ENCODE data around the gene DDX18.

The DDX18 gene

GRCh38 chr2:117814417-117815264, at the start of gene DDX18:
Gene DDX18 (plus strand): TSS chr2:117814691. CDS start chr2:117814778, 87 bp downstream.
- Histone ChIP-seq H3K27me3 (replicated peaks; ENCODE audit: control insufficient read depth, insufficient read depth, low read length) (no peaks in the 10 kb centered on the region), H3K36me3 (ENCODE audit: control insufficient read depth, insufficient read depth, low read length) (peaks cover 2% of the 10 kb centered on the region), H3K4me3 (replicated peaks; ENCODE audit: low read depth, low read length) (peak within 1 kb of the TSS; percentile 97)
- DNase-seq (ENCODE audit: extremely low read depth, insufficient read length), result peak; percentile 92
- peak; percentile 100 for TF ChIP-seq CTCF (IDR thresholded peaks at IDR 0.05; ENCODE audit: insufficient read depth, low read length, poor library complexity, severe bottlenecking)

GRCh38 chr2:117770730-117771129, 43.8 kb upstream of the DDX18 start:
- no peak for TF ChIP-seq CTCF (IDR thresholded peaks at IDR 0.05; ENCODE audit: insufficient read depth, low read length, poor library complexity, severe bottlenecking)
- H3K4me3 ChIP-seq (replicated peaks; ENCODE audit: low read depth, low read length), result no peak overlapping the region
- no peak for DNase-seq (ENCODE audit: extremely low read depth, insufficient read length)
- no peaks in the 10 kb centered on the region for H3K27me3 ChIP-seq (replicated peaks; ENCODE audit: control insufficient read depth, insufficient read depth, low read length)
- no peaks in the 10 kb centered on the region for H3K36me3 ChIP-seq (ENCODE audit: control insufficient read depth, insufficient read depth, low read length)

DNA sequence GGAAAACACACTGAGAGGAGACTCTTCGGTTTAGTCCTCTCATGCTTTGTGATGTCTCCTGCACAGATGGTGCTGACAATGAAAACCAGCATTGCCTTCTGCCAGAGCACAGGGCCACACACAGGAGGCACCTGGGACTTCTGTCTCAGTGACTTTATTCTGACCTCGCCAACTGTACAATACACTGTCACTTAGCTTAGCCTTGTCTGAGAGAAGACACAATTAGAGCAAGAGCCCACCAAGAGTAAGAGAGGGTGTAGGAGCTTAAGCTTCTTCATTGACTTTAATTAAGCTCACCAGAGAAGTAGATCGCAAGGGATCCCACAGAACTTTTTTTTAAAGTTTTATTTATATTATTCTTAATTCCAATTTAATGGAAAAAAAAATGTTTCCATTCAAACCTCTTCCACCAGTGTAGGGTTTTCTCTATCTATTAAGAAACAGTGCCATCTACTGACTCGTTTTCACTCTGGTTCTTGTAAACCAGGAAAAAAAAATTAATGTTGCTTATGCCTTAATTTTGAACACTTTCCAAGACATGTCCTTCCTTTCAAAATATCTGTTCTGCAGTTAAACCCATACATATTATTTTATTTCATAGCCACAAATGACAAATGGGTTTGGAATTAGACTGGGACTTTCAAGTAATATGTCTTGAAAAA, 42.4 kb upstream of the DDX18 start:
- peak; percentile 36 for TF ChIP-seq CTCF (IDR thresholded peaks at IDR 0.05; ENCODE audit: insufficient read depth, low read length, poor library complexity, severe bottlenecking)

DNA sequence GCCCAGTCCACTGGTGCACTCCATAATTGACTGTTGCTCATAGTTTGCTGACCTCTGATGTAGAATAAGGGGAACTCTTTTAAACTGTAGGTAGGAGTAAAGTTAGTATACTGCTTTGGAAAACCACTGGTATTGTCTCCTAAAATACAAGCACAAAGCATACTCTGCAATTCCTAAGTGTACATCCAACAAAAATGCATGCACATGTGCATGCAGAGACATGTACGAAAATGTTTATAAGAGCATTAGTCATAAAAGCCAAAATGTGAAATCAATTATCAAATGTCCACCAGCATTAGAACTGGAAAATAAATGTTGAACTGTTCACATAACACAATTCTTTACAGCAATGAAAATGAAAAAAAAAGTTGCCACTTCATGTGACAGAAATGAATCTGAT, 39.8 kb upstream of the DDX18 start:
- no peak for DNase-seq (ENCODE audit: extremely low read depth, insufficient read length)
- H3K27me3 ChIP-seq (replicated peaks; ENCODE audit: control insufficient read depth, insufficient read depth, low read length), result no peaks in the 10 kb centered on the region
- TF ChIP-seq CTCF (IDR thresholded peaks at IDR 0.05; ENCODE audit: insufficient read depth, low read length, poor library complexity, severe bottlenecking), result no peak

More for the DNA sequence above, 42.4 kb upstream of the DDX18 start:
- Histone ChIP-seq H3K27me3 (replicated peaks; ENCODE audit: control insufficient read depth, insufficient read depth, low read length) (no peaks in the 10 kb centered on the region), H3K4me3 (replicated peaks; ENCODE audit: low read depth, low read length) (no peak overlapping the region), H3K36me3 (ENCODE audit: control insufficient read depth, insufficient read depth, low read length) (no peaks in the 10 kb centered on the region)
- DNase-seq (ENCODE audit: extremely low read depth, insufficient read length), result no peak

DNA sequence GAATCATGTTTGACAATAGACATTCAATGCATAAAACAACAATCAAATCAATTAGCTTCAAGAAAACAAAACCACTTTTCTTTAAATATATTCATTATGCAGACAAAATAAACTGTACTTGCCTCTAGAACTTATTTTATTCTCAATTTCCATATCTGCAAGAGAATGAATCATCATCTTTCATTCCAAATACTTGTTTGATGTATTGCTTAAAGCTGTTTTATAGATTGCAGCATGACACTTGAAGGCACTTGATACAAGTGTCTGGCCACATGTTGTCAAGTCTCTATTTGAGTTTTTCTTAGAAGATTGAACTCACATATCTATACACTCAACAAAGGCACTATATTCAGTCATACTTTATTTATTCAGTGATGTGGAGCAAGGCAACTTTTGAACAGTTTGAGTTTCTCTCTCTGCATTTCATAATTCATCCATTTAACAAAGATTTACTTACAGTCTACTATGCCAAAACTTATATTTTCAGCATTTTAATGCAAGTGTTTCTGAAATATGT, 38.7 kb upstream of the DDX18 start:
- no peak for DNase-seq (ENCODE audit: extremely low read depth, insufficient read length)
- TF ChIP-seq CTCF (IDR thresholded peaks at IDR 0.05; ENCODE audit: insufficient read depth, low read length, poor library complexity, severe bottlenecking), result no peak
- Histone ChIP-seq H3K27me3 (replicated peaks; ENCODE audit: control insufficient read depth, insufficient read depth, low read length) (no peaks in the 10 kb centered on the region), H3K4me3 (replicated peaks; ENCODE audit: low read depth, low read length) (no peak overlapping the region), H3K36me3 (ENCODE audit: control insufficient read depth, insufficient read depth, low read length) (no peaks in the 10 kb centered on the region)

More for the DNA sequence above, 39.8 kb upstream of the DDX18 start:
- H3K4me3 ChIP-seq (replicated peaks; ENCODE audit: low read depth, low read length), result no peak overlapping the region
- no peaks in the 10 kb centered on the region for H3K36me3 ChIP-seq (ENCODE audit: control insufficient read depth, insufficient read depth, low read length)
